IMR-90 (cell line): ENCODE data around the gene UBE2S. TPM values are rescaled to one million over a fixed set of nuclear protein-coding genes. Genes with fewer than 3 reads are reported as not detected.

Source experiments
- ATAC-seq: fragments of 200-7000 bp; cut with Tn5 transposase; 2 replicates; pipeline ENCODE4 v1.9.1; 2020; ENCODE audit warnings: low read depth, mild to moderate bottlenecking, moderate library complexity
- BruUV-seq: library from RNA; stranded (reverse); fragments of 400-500 nt; replicated peaks from 2 replicates; lab custom pipeline; 2021; lab: Mats Ljungman, UMichigan
- CTCF ChIA-PET: fragments of 300-600 bp; formaldehyde crosslinking; extraction: SDS; loops from one replicate; lab custom pipeline; 2021; ENCODE audit warnings: antibody characterized with exemption; lab: Yijun Ruan, JAX
- POLR2A ChIA-PET: fragments of 300-600 bp; sonication (Branson Sonifier 250); formaldehyde crosslinking; loops from one replicate; lab custom pipeline; 2022; ENCODE audit warnings: antibody characterized with exemption; ENCODE audit not compliant: unreplicated experiment; lab: Charles Lee
- DNase-seq: peaks from one replicate; pipeline ENCODE4 v3.0.0; 2013
- H2AFZ ChIP-seq: replicated peaks from 2 replicates; pipeline ENCODE3; 2013; ENCODE audit warnings: low read length, mild to moderate bottlenecking; ENCODE audit not compliant: poor library complexity
- H2AK5ac ChIP-seq: 2 replicates; pipeline ENCODE4 v1.6.1; 2013; ENCODE audit warnings: low read depth, low read length, inconsistent platforms
- H2AK9ac ChIP-seq: replicated peaks from 2 replicates; pipeline ENCODE3; 2013; ENCODE audit warnings: mild to moderate bottlenecking, low read depth, low read length, moderate library complexity; ENCODE audit not compliant: poor library complexity
- H2BK120ac ChIP-seq: 2 replicates; pipeline ENCODE4 v1.6.1; 2013; ENCODE audit warnings: low read depth, low read length, inconsistent platforms
- H2BK15ac ChIP-seq: 3 replicates; pipeline ENCODE4 v1.6.1; 2013; ENCODE audit warnings: low read depth, low read length, inconsistent platforms
- H2BK20ac ChIP-seq: 2 replicates; pipeline ENCODE4 v1.6.1; 2013; ENCODE audit warnings: low read depth, mild to moderate bottlenecking, inconsistent platforms, low read length, moderate library complexity
- H2BK5ac ChIP-seq: 2 replicates; pipeline ENCODE4 v1.6.1; 2013; ENCODE audit warnings: mild to moderate bottlenecking, low read depth, low read length, inconsistent platforms; ENCODE audit not compliant: poor library complexity, severe bottlenecking
- H3K14ac ChIP-seq: replicated peaks from 2 replicates; pipeline ENCODE4 v1.6.1; 2013; ENCODE audit warnings: low read depth, low read length, inconsistent platforms
- H3K18ac ChIP-seq: 2 replicates; pipeline ENCODE4 v1.6.1; 2013; ENCODE audit warnings: low read depth, low read length, control low read depth
- H3K23ac ChIP-seq: 2 replicates; pipeline ENCODE4 v1.6.1; 2013; ENCODE audit warnings: low read depth, low read length, inconsistent platforms
- H3K27ac ChIP-seq: 2 replicates; pipeline ENCODE4 v1.5.1; 2013; ENCODE audit warnings: mild to moderate bottlenecking, control low read depth, low read length; ENCODE audit not compliant: insufficient read depth
- H3K27me3 ChIP-seq: 2 replicates; pipeline ENCODE4 v1.6.1; 2013; ENCODE audit warnings: low read length; ENCODE audit not compliant: control insufficient read depth, insufficient read depth
- H3K36me3 ChIP-seq: 2 replicates; pipeline ENCODE4 v1.6.1; 2013; ENCODE audit warnings: low read length, mixed read lengths; ENCODE audit not compliant: control insufficient read depth, insufficient read depth
- H3K4ac ChIP-seq: 2 replicates; pipeline ENCODE4 v1.6.1; 2013; ENCODE audit warnings: low read depth, low read length, inconsistent platforms
- H3K4me1 ChIP-seq: 2 replicates; pipeline ENCODE4 v1.6.1; 2013; ENCODE audit warnings: low read length, mixed read lengths; ENCODE audit not compliant: control insufficient read depth, insufficient read depth
- H3K4me2 ChIP-seq: 2 replicates; pipeline ENCODE4 v1.6.1; 2013; ENCODE audit warnings: low read depth, mild to moderate bottlenecking, control low read depth, low read length, moderate library complexity
- H3K4me3 ChIP-seq: 2 replicates; pipeline ENCODE4 v1.5.1; 2013; ENCODE audit warnings: low read depth, mild to moderate bottlenecking, control low read depth, low read length, moderate library complexity; ENCODE audit not compliant: insufficient read depth
- H3K56ac ChIP-seq: 2 replicates; pipeline ENCODE4 v1.6.1; 2013; ENCODE audit warnings: low read length, inconsistent platforms; ENCODE audit not compliant: insufficient read depth; ENCODE audit errors: extremely low read depth
- H3K79me1 ChIP-seq, 2 experiments: 2 replicates each; pipeline ENCODE4 v1.6.1; 2013; ENCODE audit warnings: low read length in 2 of 2, inconsistent platforms in 1 of 2, low read depth in 1 of 2
- H3K9ac ChIP-seq: 2 replicates; pipeline ENCODE4 v1.6.1; 2013; ENCODE audit warnings: low read depth, low read length, control low read depth
- H3K9me1 ChIP-seq: 2 replicates; pipeline ENCODE4 v1.6.1; 2013; ENCODE audit warnings: low read length, inconsistent platforms; ENCODE audit not compliant: insufficient read depth
- H3K9me3 ChIP-seq: 2 replicates; pipeline ENCODE4 v1.6.1; 2013; ENCODE audit warnings: low read length; ENCODE audit not compliant: control insufficient read depth, insufficient read depth
- H4K20me1 ChIP-seq: 2 replicates; pipeline ENCODE4 v1.6.1; 2013; ENCODE audit warnings: low read length, inconsistent platforms; ENCODE audit not compliant: insufficient read depth
- H4K5ac ChIP-seq: 2 replicates; pipeline ENCODE4 v1.6.1; 2013; ENCODE audit warnings: mild to moderate bottlenecking, low read depth, low read length, control low read depth
- H4K8ac ChIP-seq, 2 experiments: 2 replicates each; pipeline ENCODE4 v1.6.1; 2013; ENCODE audit warnings: low read depth in 2 of 2, low read length in 2 of 2, control low read depth in 1 of 2, inconsistent platforms in 1 of 2
- H4K91ac ChIP-seq: 2 replicates; pipeline ENCODE4 v1.6.1; 2013; ENCODE audit warnings: low read depth, low read length, inconsistent platforms; ENCODE audit not compliant: insufficient read depth
- RFX5 ChIP-seq: IDR thresholded peaks from 2 replicates; pipeline ENCODE4 v1.8.0; 2012; ENCODE audit warnings: low read depth, mild to moderate bottlenecking, low read length, moderate library complexity
- WGBS, 2 experiments: methylation state at CpG; one replicate each; pipeline versions ENCODE4 v1.1.5 to v1.1.7; 2013; ENCODE audit warnings: missing lambda C conversion rate in 2 of 2; ENCODE audit not compliant: insufficient read length in 1 of 2; ENCODE audit errors: extremely low coverage in 2 of 2; 5-methylcytosine and 5-hydroxymethylcytosine counted together
- dilution Hi-C: fragments of 300-500 bp; cut with HindIII; formaldehyde crosslinking; loops from one replicate; pipeline ENCODE4 v1.14.3; 2018; ENCODE audit warnings: low sequenced_read_pairs; ENCODE audit not compliant: unreplicated experiment
- in situ Hi-C: fragments of 300-500 bp; cut with MboI; formaldehyde crosslinking; loops from 3 replicates; pipeline ENCODE4 v1.14.3; 2019; ENCODE audit warnings: low sequenced_read_pairs, inconsistent platforms, mixed read lengths
- intact Hi-C: fragments of 100-400 bp; cut with micrococcal nuclease; formaldehyde crosslinking; loops from 2 replicates; pipeline ENCODE4 v1.10.0; 2022
- polyA plus RNA-seq, 3 experiments: library from polyadenylated mRNA; depleted of rRNA; stranded (reverse); fragments of >200 nt; gene quantifications; 2 replicates each; pipeline ENCODE4 v1.2.3, GENCODE V29; 2012; ENCODE audit warnings: low replicate concordance in 1 of 3
- total RNA-seq: library from RNA; depleted of rRNA; stranded (reverse); fragments of >200 nt; gene quantifications from 2 replicates; pipeline ENCODE4 v1.2.3, GENCODE V29; 2012

Gene UBE2S
- total and polyA plus RNA-seq, 2 of the 4 experiments (the other 2 are of a cell fraction), result 69.5 to 104 TPM

DNA sequence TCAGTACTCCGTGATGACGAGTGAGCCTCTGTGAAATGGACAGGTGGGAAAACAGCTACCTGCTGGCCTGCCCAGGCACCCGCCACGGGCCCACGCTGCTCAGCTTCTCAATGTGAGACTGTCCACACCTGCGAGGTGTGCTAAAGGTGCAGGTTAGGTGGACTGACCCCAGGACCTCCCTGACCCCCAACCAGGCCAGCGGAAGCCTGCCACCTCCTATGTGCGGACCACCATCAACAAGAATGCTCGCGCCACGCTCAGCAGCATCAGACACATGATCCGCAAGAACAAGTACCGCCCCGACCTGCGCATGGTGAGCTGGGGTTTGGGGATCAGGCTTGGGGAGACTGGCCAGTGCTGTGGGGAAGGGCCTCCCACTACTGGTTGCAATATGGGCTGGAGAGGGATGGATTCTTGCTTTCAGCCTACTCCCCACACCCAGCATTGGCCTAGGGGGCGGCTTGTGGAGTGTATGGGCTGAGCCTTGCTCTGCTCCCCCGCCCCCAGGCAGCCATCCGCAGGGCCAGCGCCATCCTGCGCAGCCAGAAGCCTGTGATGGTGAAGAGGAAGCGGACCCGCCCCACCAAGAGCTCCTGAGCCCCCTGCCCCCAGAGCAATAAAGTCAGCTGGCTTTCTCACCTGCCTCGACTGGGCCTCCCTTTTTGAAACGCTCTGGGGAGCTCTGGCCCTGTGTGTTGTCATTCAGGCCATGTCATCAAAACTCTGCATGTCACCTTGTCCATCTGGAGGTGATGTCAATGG lies 19.7 kb downstream of the UBE2S start:
- TF ChIP-seq RFX5, result no peak
- Histone ChIP-seq H2BK15ac (no peak overlapping the region), H3K9me1 (peaks cover 34% of the 10 kb centered on the region), H3K18ac (no peak overlapping the region), H4K5ac (no peak overlapping the region), H3K23ac (peak overlapping the region; percentile 72), H2BK20ac (no peak overlapping the region), H4K8ac (no peak overlapping the region), H3K4ac (no peak overlapping the region), H3K56ac (no peak overlapping the region), H2BK120ac (no peak overlapping the region), H4K91ac (no peak overlapping the region), H3K14ac (peak overlapping the region; percentile 73; the same call in 1 of the 2 replicates), H3K4me2 (peak overlapping the region; percentile 96), H2BK5ac (no peak overlapping the region), H3K4me3 (peak overlapping the region; percentile 74), H2AK9ac (peak overlapping the region; percentile 48), H3K27me3 (no peaks in the 10 kb centered on the region), H3K79me1 (peaks cover 30 to 73% of the 10 kb centered on the region in 2 experiments), H3K4me1 (peaks cover 50% of the 10 kb centered on the region), H2AK5ac (0 out of 2 replicates have a peak overlapping the region, but pooled peaks have one; percentile 17), H3K36me3 (peaks cover 48% of the 10 kb centered on the region), H4K20me1 (peaks cover 70% of the 10 kb centered on the region), H3K27ac (peak overlapping the region; percentile 12; the same call in 1 of the 2 replicates), H3K9me3 (no peaks in the 10 kb centered on the region), H2AFZ (no peak overlapping the region), H3K9ac (peak overlapping the region; percentile 91)
- WGBS, 2 experiments, result 91% methylated on average over 5 of the region's 24 CpGs; no CpG with 5 or more reads in 1 of the 2 experiments
- dilution Hi-C loops (no loop called here), intact Hi-C loops (loop anchor here (5.0 kb wide), 2 partner anchors 86 to 106 kb away; partner anchors contain the start of genes BRSK1 and HSPBP1), in situ Hi-C loops (loop anchor here (10.0 kb wide), 1 partner anchor 93 kb away; no protein-coding TSS in a partner anchor)
- DNase-seq, result no peak
- no peak for ATAC-seq
- ChIA-PET POLR2A (interaction anchor here (0.7 kb wide), 1 partner anchor 19 kb away, joined by 3 read pairs; no protein-coding TSS in a partner anchor), CTCF (no interaction called here)
- no TSS peak for BruUV-seq
